ENCODE measurements around the gene DNAH11. TPM values are rescaled to one million over a fixed set of nuclear protein-coding genes. Genes with fewer than 3 reads are reported as not detected.

The DNAH11 gene
- total RNA-seq, 4 donors from 2014 or later: 0.35 to 19.0 (median 3.2) TPM

DNA sequence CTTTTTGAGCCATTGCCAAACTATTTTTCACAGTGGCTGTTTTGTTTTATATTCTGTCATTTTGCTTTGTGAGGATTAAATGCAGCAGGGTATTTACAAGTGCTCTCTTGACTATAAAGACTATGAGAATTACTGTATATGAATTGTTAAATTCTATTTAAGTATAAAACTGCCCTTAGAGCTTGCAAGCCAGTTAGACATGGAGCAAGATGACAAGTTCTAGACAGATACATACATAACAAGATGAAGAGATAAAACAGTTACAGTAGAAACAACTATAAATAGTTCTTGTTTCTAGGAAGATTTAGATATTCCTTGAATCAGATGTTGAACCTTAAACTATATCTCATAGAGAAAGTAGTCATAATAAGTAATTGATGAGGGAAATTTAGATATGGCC is 60.6 kb downstream of the DNAH11 start:
- Histone ChIP-seq H3K27ac (no peak overlapping the region), H3K4me3 (no peak overlapping the region), H3K36me3 (no peaks in the 10 kb centered on the region), H3K4me1 (no peaks in the 10 kb centered on the region), H3K9me3 (no peaks in the 10 kb centered on the region), H3K27me3 (no peaks in the 10 kb centered on the region)
- TF ChIP-seq, protein P1, sequence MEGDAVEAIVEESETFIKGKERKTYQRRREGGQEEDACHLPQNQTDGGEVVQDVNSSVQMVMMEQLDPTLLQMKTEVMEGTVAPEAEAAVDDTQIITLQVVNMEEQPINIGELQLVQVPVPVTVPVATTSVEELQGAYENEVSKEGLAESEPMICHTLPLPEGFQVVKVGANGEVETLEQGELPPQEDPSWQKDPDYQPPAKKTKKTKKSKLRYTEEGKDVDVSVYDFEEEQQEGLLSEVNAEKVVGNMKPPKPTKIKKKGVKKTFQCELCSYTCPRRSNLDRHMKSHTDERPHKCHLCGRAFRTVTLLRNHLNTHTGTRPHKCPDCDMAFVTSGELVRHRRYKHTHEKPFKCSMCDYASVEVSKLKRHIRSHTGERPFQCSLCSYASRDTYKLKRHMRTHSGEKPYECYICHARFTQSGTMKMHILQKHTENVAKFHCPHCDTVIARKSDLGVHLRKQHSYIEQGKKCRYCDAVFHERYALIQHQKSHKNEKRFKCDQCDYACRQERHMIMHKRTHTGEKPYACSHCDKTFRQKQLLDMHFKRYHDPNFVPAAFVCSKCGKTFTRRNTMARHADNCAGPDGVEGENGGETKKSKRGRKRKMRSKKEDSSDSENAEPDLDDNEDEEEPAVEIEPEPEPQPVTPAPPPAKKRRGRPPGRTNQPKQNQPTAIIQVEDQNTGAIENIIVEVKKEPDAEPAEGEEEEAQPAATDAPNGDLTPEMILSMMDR (IDR thresholded peaks at IDR 0.05): no peak
- DNase-seq: no peak

DNA sequence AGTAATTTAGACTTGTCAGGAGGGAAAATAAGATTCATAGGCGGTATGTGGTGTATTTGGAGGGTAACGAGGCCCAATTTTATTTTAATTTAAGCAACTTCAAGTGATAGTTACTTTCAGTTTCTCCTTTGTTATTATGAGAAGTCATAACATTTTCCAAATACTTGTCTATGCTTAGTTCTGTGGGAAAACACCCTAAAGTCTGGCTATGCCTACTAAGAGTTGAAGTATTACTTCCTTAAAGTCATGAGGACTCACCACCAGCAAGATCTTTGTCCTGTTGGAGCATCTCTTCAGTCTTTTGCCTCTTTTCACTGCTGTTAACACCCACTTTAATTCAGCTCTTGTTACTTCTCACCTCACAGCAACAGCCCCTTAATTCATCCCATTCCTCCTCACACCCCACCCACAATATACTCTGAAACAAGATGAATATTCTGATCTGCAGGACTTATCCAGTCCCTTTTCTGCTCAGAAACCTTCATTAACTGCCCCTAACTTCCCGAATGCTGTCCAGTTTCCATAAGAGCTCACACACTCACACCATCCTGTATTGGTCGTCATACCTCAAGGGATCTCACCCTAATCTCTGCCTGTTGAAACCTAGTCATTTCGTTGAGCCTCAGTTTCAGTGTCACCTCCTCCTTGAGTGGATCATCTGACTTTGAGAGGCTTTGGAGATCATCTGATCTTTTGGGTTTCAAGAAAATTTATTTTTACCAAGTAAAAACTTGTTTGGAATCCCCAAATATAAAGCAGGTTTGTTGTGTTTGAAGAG is 61.3 kb downstream of the DNAH11 start:
- Histone ChIP-seq H3K27ac (no peak overlapping the region), H3K9me3 (no peaks in the 10 kb centered on the region), H3K4me3 (no peak overlapping the region), H3K4me1 (no peaks in the 10 kb centered on the region), H3K36me3 (no peaks in the 10 kb centered on the region), H3K27me3 (no peaks in the 10 kb centered on the region)
- no peak for TF ChIP-seq POLR2A (IDR thresholded peaks at IDR 0.05)
- TF ChIP-seq, protein P1 (IDR thresholded peaks at IDR 0.05): no peak
- no peak for DNase-seq

DNA sequence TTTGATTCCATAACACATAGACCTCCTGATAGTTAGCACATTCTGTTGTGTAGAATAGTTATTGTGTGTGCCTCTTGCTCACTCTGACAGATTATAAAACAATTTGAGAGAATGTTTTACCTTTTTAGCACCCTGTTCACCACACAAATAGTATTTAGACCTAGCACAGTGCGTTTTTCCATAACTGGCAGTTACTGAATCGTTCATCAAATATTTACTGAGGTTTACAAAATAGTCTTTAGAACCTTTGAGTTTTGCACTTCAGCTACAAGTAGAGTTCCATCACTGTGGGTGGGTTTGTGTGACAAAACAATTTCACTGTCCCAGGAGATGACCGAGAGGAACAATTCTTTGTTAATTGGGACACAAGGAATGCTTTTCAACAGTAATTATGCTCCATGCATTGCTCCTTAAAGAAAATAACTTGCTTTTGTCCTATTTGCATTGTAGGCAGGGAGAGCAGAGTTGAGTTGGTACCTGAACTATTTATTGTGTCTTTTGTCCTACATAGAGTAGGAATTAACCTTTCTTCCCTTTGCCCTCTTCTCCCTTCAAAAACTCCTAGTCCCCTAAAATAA is 62.3 kb downstream of the DNAH11 start:
- Histone ChIP-seq H3K27me3 (no peaks in the 10 kb centered on the region), H3K36me3 (no peaks in the 10 kb centered on the region), H3K4me1 (no peaks in the 10 kb centered on the region), H3K27ac (no peak overlapping the region), H3K4me3 (no peak overlapping the region), H3K9me3 (no peaks in the 10 kb centered on the region)
- DNase-seq: no peak
- TF ChIP-seq, protein P1 (IDR thresholded peaks at IDR 0.05): no peak
- no peak for TF ChIP-seq POLR2A (IDR thresholded peaks at IDR 0.05)

DNA sequence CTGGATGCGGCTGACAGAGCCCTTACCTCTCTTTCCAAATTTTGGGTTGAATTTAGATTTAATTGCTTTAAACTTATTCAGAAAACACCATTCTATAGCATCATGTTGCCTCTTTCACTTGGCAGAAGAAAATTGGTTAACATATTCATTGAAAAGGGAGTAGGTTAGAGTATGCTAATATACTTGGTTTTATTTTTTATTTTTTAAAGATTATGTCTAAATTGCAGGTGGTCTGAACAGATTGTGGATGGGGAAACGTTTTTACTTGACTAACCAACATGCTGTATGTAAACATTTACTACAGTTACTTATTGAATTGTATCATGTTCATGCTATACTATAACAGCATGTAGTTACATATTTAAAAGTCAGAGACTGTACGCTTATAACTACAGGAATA is 65.6 kb downstream of the DNAH11 start:
- no peak overlapping the region for H3K4me3 ChIP-seq
- H3K27ac ChIP-seq: no peak overlapping the region
- H3K27me3 ChIP-seq: no peaks in the 10 kb centered on the region
- H3K9me3 ChIP-seq: no peaks in the 10 kb centered on the region
- DNase-seq: no peak
- H3K36me3 ChIP-seq: no peaks in the 10 kb centered on the region
- no peak for TF ChIP-seq POLR2A (IDR thresholded peaks at IDR 0.05)
- TF ChIP-seq, protein P1 (IDR thresholded peaks at IDR 0.05): no peak
- no peaks in the 10 kb centered on the region for H3K4me1 ChIP-seq

DNA sequence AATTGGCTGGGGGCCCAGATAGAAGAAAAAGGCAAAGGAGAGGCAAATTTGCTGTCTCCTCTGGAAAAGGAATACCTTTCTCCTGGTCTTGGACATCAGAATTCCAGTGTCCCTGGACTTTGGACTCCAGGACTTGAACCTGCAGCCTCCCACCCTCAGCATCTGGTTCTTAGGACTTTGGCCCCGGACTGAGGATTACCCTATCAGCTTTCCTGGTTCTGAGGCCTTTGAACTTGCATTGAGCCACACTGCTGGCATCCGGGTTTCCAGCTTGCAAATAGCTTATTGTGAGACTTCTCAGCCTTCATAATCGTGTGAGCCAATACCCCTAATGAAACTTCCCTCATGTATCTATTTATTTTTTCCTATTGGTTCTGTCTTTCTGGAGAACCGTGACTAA is 68.3 kb downstream of the DNAH11 start:
- no peak for TF ChIP-seq POLR2A (IDR thresholded peaks at IDR 0.05)
- TF ChIP-seq, protein P1 (IDR thresholded peaks at IDR 0.05): no peak
- no peak overlapping the region for H3K4me3 ChIP-seq
- no peak for DNase-seq
- H3K27me3 ChIP-seq: no peaks in the 10 kb centered on the region
- no peaks in the 10 kb centered on the region for H3K4me1 ChIP-seq
- H3K27ac ChIP-seq: no peak overlapping the region
- H3K9me3 ChIP-seq: no peaks in the 10 kb centered on the region
- no peaks in the 10 kb centered on the region for H3K36me3 ChIP-seq
